Brain microvascular endothelial cell (primary cell): ENCODE measurements around the gene SLC37A4.
A peak's percentile ranks its signal among the peaks of the same experiment; 100 is the strongest.

Experiments used
- DNase-seq: peaks from one replicate; pipeline ENCODE4 v3.0.0-alpha.2; 2020
- H3K27ac ChIP-seq: fragments of 250-450 bp; sonication (Bioruptor Pico); 2 replicates; pipeline ENCODE4 v1.5.1; 2020; ENCODE audit warnings: mild to moderate bottlenecking, moderate library complexity
- H3K27me3 ChIP-seq: fragments of 250-450 bp; sonication (Bioruptor Pico); replicated peaks from 2 replicates; pipeline ENCODE4 v1.5.1; 2020; ENCODE audit warnings: mild to moderate bottlenecking
- H3K36me3 ChIP-seq: fragments of 250-450 bp; sonication (Bioruptor Pico); replicated peaks from 2 replicates; pipeline ENCODE4 v1.5.1; 2020; ENCODE audit warnings: mild to moderate bottlenecking
- H3K4me3 ChIP-seq: 2 replicates; pipeline ENCODE4 v1.5.1; 2011; ENCODE audit warnings: low read depth, mild to moderate bottlenecking, control low read depth, low read length, moderate library complexity
- CTCF ChIP-seq: IDR thresholded peaks from 2 replicates; pipeline ENCODE4 v1.5.1; 2011; ENCODE audit warnings: low read depth, mild to moderate bottlenecking, moderate library complexity, low read length, control low read depth, inconsistent platforms; ENCODE audit errors: missing control alignments
- in situ Hi-C: cut with HindIII; loops from 2 replicates; pipeline ENCODE4 v1.10.0; 2017; ENCODE audit warnings: low sequenced_read_pairs, low pct_ligation_motif_present

Gene SLC37A4

GRCh38 chr11:119025541-119025940, 5.1 kb downstream of the SLC37A4 start:
- H3K36me3 ChIP-seq, result peaks cover 22% of the 10 kb centered on the region
- in situ Hi-C loops, result no loop called here
- DNase-seq, result no peak
- no peak overlapping the region for H3K27ac ChIP-seq
- H3K27me3 ChIP-seq, result no peaks in the 10 kb centered on the region
- no peak for TF ChIP-seq CTCF
- no peak overlapping the region for H3K4me3 ChIP-seq

GRCh38 chr11:119025099-119025473, 5.6 kb downstream of the SLC37A4 start:
- TF ChIP-seq CTCF, result no peak
- Histone ChIP-seq H3K27me3 (no peaks in the 10 kb centered on the region), H3K36me3 (peaks cover 22% of the 10 kb centered on the region), H3K27ac (no peak overlapping the region), H3K4me3 (no peak overlapping the region)
- in situ Hi-C loops, result no loop called here
- DNase-seq, result no peak

- Histone ChIP-seq H3K4me3 (no peak overlapping the region), H3K27me3 (no peaks in the 10 kb centered on the region), H3K36me3 (peaks cover 22% of the 10 kb centered on the region), H3K27ac (no peak overlapping the region)
- DNase-seq, result no peak
- no peak for TF ChIP-seq CTCF
- in situ Hi-C loops, result no loop called here
Measured at GRCh38 chr11:119024430-119025098, 6.1 kb downstream of the SLC37A4 start.

GRCh38 chr11:119023741-119024140, 6.9 kb downstream of the SLC37A4 start:
- Histone ChIP-seq H3K27ac (peak overlapping the region; percentile 0), H3K27me3 (no peaks in the 10 kb centered on the region), H3K36me3 (peaks cover 22% of the 10 kb centered on the region), H3K4me3 (no peak overlapping the region)
- no peak for TF ChIP-seq CTCF
- in situ Hi-C loops, result no loop called here
- peak; percentile 60 for DNase-seq

GRCh38 chr11:119021631-119022030, 9.0 kb downstream of the SLC37A4 start:
- H3K36me3 ChIP-seq, result peaks cover 27% of the 10 kb centered on the region
- in situ Hi-C loops, result no loop called here
- H3K4me3 ChIP-seq, result no peak overlapping the region
- DNase-seq, result no peak
- H3K27ac ChIP-seq, result no peak overlapping the region
- TF ChIP-seq CTCF, result no peak
- H3K27me3 ChIP-seq, result no peaks in the 10 kb centered on the region

- peak overlapping the region; percentile 97 for H3K4me3 ChIP-seq
- in situ Hi-C loops, result no loop called here
- no peak for DNase-seq
- no peak for TF ChIP-seq CTCF
- H3K36me3 ChIP-seq, result peaks cover 37% of the 10 kb centered on the region
- no peak overlapping the region for H3K27ac ChIP-seq
- H3K27me3 ChIP-seq, result no peaks in the 10 kb centered on the region
Measured at GRCh38 chr11:119019996-119020395, 10.7 kb downstream of the SLC37A4 start.
